Measurements from ENCODE around the gene PCNT. TPM values are rescaled to one million over a fixed set of nuclear protein-coding genes. Genes with fewer than 3 reads are reported as not detected.

Gene PCNT
- total RNA-seq, 4 donors from 2014 or later, result 20.6 to 43.0 (median 25.5) TPM

DNA sequence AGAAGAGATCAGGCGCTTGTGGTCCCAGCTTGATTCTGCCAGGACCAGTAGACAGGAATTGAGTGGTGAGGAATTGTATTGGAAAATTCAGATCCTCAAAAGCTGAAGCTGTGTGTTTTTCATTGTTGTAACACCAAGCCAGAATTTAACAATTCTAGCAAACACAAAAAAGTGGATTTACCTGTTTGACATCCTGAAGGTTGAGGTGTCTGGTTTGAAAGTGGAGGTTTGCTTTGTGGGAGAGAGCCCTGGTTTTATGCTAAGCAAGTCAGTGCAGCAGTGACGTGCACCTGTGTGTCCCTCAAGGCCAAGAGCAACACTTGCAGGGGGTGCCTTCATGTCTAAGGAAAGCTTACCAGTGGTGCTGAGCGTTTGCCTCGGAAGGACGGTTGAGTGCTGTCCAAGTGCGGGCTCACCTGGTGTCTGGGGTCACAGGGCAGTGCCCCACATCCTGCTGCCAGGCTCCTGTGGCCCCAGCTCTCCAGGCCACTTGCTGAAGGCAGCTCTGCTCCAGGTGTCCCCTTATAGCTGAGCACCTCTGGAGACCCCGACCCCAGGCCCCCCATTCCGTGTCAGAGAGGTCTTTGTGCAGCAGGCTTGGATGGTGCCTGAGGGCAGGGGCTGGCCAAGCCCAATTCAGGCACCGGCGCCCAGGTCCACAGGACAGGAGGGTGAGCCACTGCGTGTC lies 27.7 kb downstream of the PCNT start:
- TF ChIP-seq, protein P1, sequence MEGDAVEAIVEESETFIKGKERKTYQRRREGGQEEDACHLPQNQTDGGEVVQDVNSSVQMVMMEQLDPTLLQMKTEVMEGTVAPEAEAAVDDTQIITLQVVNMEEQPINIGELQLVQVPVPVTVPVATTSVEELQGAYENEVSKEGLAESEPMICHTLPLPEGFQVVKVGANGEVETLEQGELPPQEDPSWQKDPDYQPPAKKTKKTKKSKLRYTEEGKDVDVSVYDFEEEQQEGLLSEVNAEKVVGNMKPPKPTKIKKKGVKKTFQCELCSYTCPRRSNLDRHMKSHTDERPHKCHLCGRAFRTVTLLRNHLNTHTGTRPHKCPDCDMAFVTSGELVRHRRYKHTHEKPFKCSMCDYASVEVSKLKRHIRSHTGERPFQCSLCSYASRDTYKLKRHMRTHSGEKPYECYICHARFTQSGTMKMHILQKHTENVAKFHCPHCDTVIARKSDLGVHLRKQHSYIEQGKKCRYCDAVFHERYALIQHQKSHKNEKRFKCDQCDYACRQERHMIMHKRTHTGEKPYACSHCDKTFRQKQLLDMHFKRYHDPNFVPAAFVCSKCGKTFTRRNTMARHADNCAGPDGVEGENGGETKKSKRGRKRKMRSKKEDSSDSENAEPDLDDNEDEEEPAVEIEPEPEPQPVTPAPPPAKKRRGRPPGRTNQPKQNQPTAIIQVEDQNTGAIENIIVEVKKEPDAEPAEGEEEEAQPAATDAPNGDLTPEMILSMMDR (IDR thresholded peaks at IDR 0.05; ENCODE audit: low read depth), result no peak

DNA sequence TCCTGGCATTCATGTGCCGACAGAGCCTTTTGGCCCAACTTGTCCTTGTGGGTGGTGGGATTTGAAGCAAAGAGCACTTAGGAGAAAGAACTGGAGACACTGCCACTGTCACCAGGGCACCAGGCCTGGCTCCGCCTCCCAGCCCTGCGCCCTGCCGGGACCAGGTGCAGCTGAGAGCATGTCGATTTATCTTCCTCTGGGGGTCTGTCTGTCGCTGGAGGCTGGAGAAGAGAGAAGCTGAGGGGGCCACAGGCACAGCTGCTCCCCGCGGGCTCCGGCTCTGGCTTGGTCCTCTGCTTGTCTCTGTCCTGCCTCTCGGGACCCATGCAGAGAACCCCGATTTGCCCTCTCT lies 28.2 kb downstream of the PCNT start:
- TF ChIP-seq, protein P1 (IDR thresholded peaks at IDR 0.05; ENCODE audit: low read depth), result no peak

DNA sequence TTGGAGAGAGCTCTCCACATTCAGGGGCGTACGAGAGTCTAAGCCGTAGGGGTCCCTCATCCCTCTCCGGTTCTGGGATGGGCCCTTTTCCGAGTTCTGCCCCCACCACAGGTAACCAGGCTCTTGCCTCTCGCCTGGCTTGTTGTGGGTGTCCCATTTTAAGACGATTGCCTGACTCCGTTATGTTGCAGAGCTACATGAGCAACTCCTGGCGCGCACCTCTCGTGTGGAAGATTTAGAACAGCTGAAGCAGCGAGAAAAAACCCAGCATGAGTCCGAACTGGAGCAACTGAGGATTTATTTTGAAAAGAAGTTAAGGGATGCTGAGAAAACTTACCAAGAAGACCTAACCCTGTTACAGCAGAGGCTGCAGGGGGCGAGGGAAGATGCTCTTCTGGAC lies 29.0 kb downstream of the PCNT start:
- TF ChIP-seq, protein P1 (IDR thresholded peaks at IDR 0.05; ENCODE audit: low read depth), result no peak

- TF ChIP-seq, protein P1 (IDR thresholded peaks at IDR 0.05; ENCODE audit: low read depth), result no peak
Observed at GRCh38 chr21:46354046-46354445, 30.1 kb downstream of the PCNT start.

DNA sequence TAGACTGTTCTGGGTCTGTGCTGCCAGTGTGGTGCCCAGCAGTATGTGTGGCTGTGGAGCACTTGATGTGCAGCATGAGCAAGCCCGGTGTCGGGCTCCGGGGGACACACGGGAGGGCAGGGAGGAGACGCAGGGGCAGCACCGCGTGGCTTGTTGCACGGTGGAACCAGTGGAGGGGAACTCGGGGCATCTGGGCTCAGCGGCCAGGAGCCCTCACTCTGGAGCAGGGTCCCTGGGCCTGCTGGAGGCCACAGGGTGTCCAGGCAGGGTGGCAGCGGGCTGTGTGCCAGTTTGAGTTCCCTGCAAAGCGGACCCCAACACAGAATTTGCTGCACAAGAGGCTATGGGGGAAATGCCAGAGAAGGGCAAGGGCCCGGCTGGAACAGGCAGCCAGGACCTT lies 30.6 kb downstream of the PCNT start:
- TF ChIP-seq, protein P1 (IDR thresholded peaks at IDR 0.05; ENCODE audit: low read depth), result no peak

DNA sequence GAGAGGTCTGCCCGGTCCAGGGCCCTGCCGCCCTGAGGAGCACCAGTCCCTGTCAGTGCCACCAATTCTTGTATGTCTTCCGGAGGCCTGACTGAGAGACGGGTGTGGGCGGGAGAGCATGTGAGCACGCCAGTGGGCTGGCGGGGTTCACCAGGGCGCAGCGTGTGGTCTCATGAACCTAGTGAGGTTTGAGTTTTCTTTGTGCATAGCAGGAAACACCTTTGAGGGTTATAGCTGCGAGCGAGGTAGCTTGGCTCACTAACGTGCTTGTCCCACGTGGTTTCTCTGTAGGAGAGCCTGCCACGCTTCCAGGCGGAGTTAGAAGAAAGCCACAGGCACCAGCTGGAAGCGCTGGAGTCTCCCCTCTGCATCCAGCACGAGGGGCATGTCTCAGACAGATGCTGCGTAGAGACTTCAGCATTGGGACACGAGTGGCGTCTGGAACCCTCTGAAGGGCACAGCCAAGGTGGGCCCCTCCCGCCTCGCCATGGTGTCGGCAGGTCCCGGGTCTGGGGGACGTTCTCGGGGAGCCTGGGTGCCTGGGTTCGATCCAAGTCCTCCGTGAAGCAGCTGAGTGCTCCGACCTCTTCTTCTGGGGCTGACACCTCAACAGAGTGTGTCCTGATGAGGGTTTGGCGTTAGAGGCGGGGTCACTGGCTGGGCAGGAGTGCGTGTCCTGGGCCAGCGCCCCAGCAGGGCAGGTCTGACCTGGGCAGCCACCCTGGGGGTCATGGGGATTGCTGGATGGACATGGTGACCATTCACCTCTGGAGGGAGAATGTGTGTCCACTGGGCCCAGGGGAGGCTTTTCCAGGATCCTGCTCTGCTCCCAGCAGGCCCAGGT lies 31.4 kb downstream of the PCNT start:
- TF ChIP-seq, protein P1 (IDR thresholded peaks at IDR 0.05; ENCODE audit: low read depth), result no peak

- TF ChIP-seq, protein P1 (IDR thresholded peaks at IDR 0.05; ENCODE audit: low read depth), result no peak
Observed at GRCh38 chr21:46356005-46356338, 32.0 kb downstream of the PCNT start.
